Mononuclear cell (primary cell): Measurements from ENCODE around the gene TMEM164. TPM values are rescaled to one million over a fixed set of nuclear protein-coding genes. Genes with fewer than 3 reads are reported as not detected.

Experiments
- H3K27me3 ChIP-seq: 2 replicates; pipeline ENCODE4 v1.6.0; 2011; ENCODE audit warnings: low read length, control low read depth; ENCODE audit not compliant: insufficient read depth
- H3K4me1 ChIP-seq: 2 replicates; pipeline ENCODE4 v1.5.1; 2011; ENCODE audit warnings: mild to moderate bottlenecking, low read length, control low read depth; ENCODE audit not compliant: insufficient read depth
- H3K4me3 ChIP-seq: 2 replicates; pipeline ENCODE4 v1.5.1; 2011; ENCODE audit warnings: mild to moderate bottlenecking, low read length, moderate library complexity
- H3K9me3 ChIP-seq: 2 replicates; pipeline ENCODE4 v1.5.1; 2011; ENCODE audit warnings: low read depth, mild to moderate bottlenecking, control low read depth, low read length
- total RNA-seq: library from RNA; depleted of rRNA; stranded (reverse); fragments of >200 nt; gene quantifications from one replicate; pipeline ENCODE4 v1.2.3, GENCODE V29; 2012

The TMEM164 gene
- total RNA-seq, 1 donor, result 13.5 TPM

GRCh38 chrX:110044346-110045249 lies 41.7 kb downstream of the TMEM164 start:
- no peaks in the 10 kb centered on the region for H3K9me3 ChIP-seq
- H3K4me3 ChIP-seq, result no peak overlapping the region
- no peaks in the 10 kb centered on the region for H3K27me3 ChIP-seq
- peaks cover 34% of the 10 kb centered on the region for H3K4me1 ChIP-seq

GRCh38 chrX:110045421-110045820 lies 42.5 kb downstream of the TMEM164 start:
- H3K27me3 ChIP-seq, result no peaks in the 10 kb centered on the region
- H3K9me3 ChIP-seq, result no peaks in the 10 kb centered on the region
- peaks cover 34% of the 10 kb centered on the region for H3K4me1 ChIP-seq
- no peak overlapping the region for H3K4me3 ChIP-seq

GRCh38 chrX:110046001-110046400 lies 43.1 kb downstream of the TMEM164 start:
- Histone ChIP-seq H3K9me3 (no peaks in the 10 kb centered on the region), H3K27me3 (no peaks in the 10 kb centered on the region), H3K4me1 (peaks cover 34% of the 10 kb centered on the region), H3K4me3 (no peak overlapping the region)

- Histone ChIP-seq H3K4me1 (peaks cover 28% of the 10 kb centered on the region), H3K4me3 (no peak overlapping the region), H3K27me3 (no peaks in the 10 kb centered on the region), H3K9me3 (no peaks in the 10 kb centered on the region)
Observed at GRCh38 chrX:110046971-110047370, 44.1 kb downstream of the TMEM164 start.

- no peaks in the 10 kb centered on the region for H3K27me3 ChIP-seq
- no peak overlapping the region for H3K4me3 ChIP-seq
- H3K4me1 ChIP-seq, result peaks cover 16% of the 10 kb centered on the region
- no peaks in the 10 kb centered on the region for H3K9me3 ChIP-seq
Observed at GRCh38 chrX:110049096-110049495, 46.2 kb downstream of the TMEM164 start.

GRCh38 chrX:110050386-110050785 lies 47.5 kb downstream of the TMEM164 start:
- H3K4me1 ChIP-seq, result peaks cover 8% of the 10 kb centered on the region
- H3K9me3 ChIP-seq, result no peaks in the 10 kb centered on the region
- no peaks in the 10 kb centered on the region for H3K27me3 ChIP-seq
- no peak overlapping the region for H3K4me3 ChIP-seq

- H3K9me3 ChIP-seq, result no peaks in the 10 kb centered on the region
- peaks cover 3% of the 10 kb centered on the region for H3K4me1 ChIP-seq
- H3K4me3 ChIP-seq, result no peak overlapping the region
- no peaks in the 10 kb centered on the region for H3K27me3 ChIP-seq
Observed at GRCh38 chrX:110050901-110051300, 48.0 kb downstream of the TMEM164 start.

GRCh38 chrX:110051559-110051958 lies 48.6 kb downstream of the TMEM164 start:
- H3K4me3 ChIP-seq, result no peak overlapping the region
- no peaks in the 10 kb centered on the region for H3K9me3 ChIP-seq
- no peaks in the 10 kb centered on the region for H3K4me1 ChIP-seq
- no peaks in the 10 kb centered on the region for H3K27me3 ChIP-seq

GRCh38 chrX:110052303-110052702 lies 49.4 kb downstream of the TMEM164 start:
- Histone ChIP-seq H3K9me3 (no peaks in the 10 kb centered on the region), H3K27me3 (no peaks in the 10 kb centered on the region), H3K4me1 (no peaks in the 10 kb centered on the region), H3K4me3 (no peak overlapping the region)

GRCh38 chrX:110053453-110053852 lies 50.5 kb downstream of the TMEM164 start:
- Histone ChIP-seq H3K27me3 (no peaks in the 10 kb centered on the region), H3K4me3 (no peak overlapping the region), H3K9me3 (no peaks in the 10 kb centered on the region), H3K4me1 (no peaks in the 10 kb centered on the region)

GRCh38 chrX:110055616-110056015 lies 52.7 kb downstream of the TMEM164 start:
- H3K4me1 ChIP-seq, result peaks cover 6% of the 10 kb centered on the region
- no peaks in the 10 kb centered on the region for H3K27me3 ChIP-seq
- H3K4me3 ChIP-seq, result no peak overlapping the region
- H3K9me3 ChIP-seq, result no peaks in the 10 kb centered on the region

- H3K4me1 ChIP-seq, result peaks cover 10% of the 10 kb centered on the region
- H3K9me3 ChIP-seq, result no peaks in the 10 kb centered on the region
- no peaks in the 10 kb centered on the region for H3K27me3 ChIP-seq
- H3K4me3 ChIP-seq, result no peak overlapping the region
Observed at GRCh38 chrX:110056419-110056818, 53.5 kb downstream of the TMEM164 start.

- H3K9me3 ChIP-seq, result no peaks in the 10 kb centered on the region
- peaks cover 14% of the 10 kb centered on the region for H3K4me1 ChIP-seq
- H3K27me3 ChIP-seq, result no peaks in the 10 kb centered on the region
- no peak overlapping the region for H3K4me3 ChIP-seq
Observed at GRCh38 chrX:110059410-110059809, 56.5 kb downstream of the TMEM164 start.

- peaks cover 14% of the 10 kb centered on the region for H3K4me1 ChIP-seq
- H3K27me3 ChIP-seq, result no peaks in the 10 kb centered on the region
- no peaks in the 10 kb centered on the region for H3K9me3 ChIP-seq
- no peak overlapping the region for H3K4me3 ChIP-seq
Observed at GRCh38 chrX:110060317-110060716, 57.4 kb downstream of the TMEM164 start.

GRCh38 chrX:110060846-110061537 lies 58.1 kb downstream of the TMEM164 start:
- no peak overlapping the region for H3K4me3 ChIP-seq
- no peaks in the 10 kb centered on the region for H3K9me3 ChIP-seq
- H3K27me3 ChIP-seq, result no peaks in the 10 kb centered on the region
- H3K4me1 ChIP-seq, result peaks cover 14% of the 10 kb centered on the region
